Measurements from ENCODE around the gene TRMT10A.
"Not testable (repeated sequence)": the region's sequence is repeated elsewhere in the genome, so short reads cannot be mapped to it uniquely, and the experiment has no call there.

Gene TRMT10A

DNA sequence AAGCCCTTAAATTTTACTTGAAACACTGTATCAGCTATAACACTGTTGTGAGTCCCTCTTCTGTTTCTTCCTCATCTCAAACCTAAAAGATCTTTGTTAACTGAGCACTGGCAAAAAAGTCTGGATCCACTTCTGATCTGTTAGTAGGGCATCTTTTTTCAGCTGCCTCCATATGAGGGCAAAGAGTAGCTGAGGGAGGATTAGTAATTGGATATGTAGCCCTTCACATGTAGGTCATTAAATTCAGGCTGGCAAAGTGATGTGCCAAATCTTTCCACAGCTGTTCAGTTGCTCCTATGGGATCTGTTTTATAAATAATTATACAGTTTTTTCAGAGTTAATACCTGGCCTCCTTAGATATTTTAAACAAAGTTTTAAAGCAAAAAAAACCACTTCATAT lies 1.1 kb upstream of the TRMT10A start:
- no peak for FAIRE-seq
- no peak for DNase-seq (ENCODE audit: extremely low spot score, insufficient read length, low read depth)

DNA sequence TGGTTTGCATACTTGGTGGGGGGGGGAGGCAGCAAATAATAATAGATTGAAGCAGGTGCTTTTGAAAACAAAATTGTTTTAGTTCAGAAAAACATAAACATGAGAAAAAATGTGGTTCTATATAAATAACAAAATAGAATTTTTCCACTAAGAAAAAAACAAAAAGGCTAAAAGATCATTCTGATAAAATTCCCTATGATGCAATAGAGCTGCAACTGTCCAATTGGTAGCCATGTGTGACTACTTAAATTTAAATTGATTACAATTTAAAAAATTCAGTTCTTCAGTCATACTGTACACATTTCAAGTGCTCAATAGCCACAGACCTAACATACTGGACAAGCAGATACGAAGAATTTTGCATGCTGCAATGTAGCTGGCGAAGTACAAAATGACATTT lies 11.0 kb downstream of the TRMT10A start:
- DNase-seq (ENCODE audit: extremely low spot score, insufficient read length, low read depth): no peak
- FAIRE-seq: no peak

DNA sequence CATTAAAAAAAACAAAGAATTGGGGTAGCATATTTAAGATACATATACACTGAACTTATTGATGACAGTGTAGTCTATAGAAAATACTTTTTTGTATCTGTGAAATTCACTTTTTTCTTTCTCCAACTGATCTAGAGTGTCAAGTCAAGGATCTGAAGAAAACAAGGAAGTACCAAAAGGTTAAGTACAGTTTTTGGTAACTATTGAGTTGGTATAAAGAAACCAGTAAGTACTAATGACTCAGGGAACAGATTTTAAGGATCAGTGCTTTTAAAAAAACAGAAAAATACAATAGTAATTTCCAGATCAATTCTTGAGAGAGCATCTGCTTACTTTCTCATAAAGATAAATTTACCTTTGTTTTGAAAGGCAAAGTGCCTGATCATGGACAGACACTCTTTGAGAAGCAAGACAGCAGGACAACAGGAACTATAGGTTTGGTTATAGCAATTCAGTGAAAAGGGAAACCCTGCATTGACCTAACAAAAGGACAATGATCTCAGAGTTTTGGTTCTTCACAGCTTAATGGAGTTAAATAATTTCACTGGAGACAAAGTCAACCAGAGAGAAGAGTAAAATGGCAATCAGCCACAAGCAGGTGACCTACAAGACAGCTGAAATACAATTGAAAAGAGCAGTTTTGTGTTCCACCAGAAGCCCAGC lies 23.4 kb downstream of the TRMT10A start:
- DNase-seq (ENCODE audit: extremely low spot score, insufficient read length, low read depth) (no peak), FAIRE-seq (no peak)

DNA sequence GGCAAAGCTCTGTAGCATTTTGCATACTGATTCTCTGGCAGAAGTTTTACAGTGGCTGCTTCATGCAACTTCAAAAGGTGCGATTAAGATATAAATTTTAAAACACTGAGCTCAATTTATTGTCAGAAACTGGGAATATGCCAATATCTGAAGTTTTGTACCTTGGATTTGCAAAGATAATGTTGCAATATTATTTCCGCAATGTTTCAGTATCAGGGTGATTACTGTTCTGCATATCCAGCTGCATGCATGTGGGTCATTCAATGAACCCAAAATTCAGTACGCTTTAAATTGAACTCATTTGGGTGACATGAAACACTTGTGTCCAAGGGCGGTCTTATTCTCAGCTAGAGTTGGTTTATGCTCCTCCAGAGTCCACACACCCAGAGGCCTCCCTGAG lies 26.2 kb downstream of the TRMT10A start:
- FAIRE-seq (no peak), DNase-seq (ENCODE audit: extremely low spot score, insufficient read length, low read depth) (no peak)

DNA sequence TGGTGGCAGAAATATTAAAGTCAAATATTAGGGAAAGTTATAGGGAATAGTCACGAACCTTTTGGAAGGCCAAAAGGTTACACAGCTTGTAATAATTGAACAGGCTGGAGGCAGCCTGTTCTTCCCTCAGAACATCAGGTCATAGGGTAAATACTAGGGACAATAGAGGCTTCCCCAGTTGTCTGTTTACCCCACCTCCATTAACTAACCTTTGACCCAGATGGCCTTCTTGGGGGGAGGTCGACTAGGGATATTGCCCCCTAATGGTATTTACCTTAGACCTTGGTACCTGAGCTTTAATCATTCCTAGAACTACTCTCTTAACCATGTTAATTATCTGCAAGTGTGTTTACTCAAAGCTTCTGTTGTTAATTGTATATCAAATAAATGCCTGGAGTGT lies 27.0 kb downstream of the TRMT10A start:
- FAIRE-seq: peak; percentile 5
- no peak for DNase-seq (ENCODE audit: extremely low spot score, insufficient read length, low read depth)

DNA sequence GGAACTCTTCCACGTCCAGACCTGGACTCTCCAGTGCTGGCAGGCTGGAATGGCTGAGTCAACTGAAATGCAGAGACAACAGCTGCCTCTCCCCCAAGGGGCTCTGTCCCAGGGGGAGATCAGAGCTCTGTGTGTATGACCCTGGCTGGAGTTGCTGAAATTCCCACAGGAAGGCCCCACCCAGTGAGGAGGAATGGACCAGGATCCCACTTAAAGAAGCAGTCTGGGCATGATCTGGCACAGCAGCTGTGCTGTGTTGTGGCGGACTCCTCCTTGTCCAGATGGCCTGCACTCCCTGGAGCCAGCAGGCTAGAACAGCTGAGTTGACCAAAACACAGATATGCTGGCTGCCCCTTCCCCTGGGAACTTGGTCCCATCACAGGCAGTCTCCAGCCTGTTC lies 27.6 kb downstream of the TRMT10A start:
- no peak for FAIRE-seq
- DNase-seq (ENCODE audit: extremely low spot score, insufficient read length, low read depth): no peak

DNA sequence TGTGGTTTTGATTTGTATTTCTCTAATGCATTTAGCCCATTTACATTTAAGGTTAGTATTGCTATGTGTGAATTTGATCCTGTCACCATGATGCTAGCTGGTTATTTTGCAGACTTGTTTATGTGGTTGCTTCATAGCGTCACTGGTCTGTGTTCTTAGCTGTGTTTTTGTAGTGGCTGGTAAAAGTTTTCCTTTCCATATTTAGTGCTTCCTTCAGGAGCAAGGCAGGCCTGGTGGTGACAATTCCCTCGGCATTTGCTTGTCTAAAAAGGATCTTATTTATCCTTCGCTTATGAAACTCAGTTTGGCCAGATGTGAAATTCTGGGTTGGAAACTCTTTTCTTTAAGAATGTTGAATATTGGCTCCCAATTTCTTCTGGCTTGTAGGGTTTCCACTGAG lies 29.1 kb downstream of the TRMT10A start:
- FAIRE-seq; DNase-seq (ENCODE audit: extremely low spot score, insufficient read length, low read depth): not testable (repeated sequence)

DNA sequence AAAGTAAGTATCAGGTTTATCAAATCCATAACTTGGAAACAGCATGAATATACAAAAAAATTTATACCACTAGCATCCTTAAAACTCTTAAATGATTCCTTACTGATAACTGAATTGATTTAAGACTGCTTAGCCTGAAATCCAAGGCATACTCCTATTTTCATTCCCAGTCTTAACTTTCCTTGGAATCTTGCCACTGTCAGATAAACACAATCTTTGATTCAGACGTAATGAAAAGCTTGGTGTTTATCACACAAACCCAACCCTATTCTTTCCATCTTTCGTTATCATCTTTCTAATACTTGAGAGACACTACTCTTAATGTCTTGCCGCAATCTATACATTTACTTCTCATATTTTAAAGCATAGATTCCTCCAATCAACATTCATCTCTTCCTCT lies 33.9 kb downstream of the TRMT10A start:
- no peak for DNase-seq (ENCODE audit: extremely low spot score, insufficient read length, low read depth)
- no peak for FAIRE-seq

DNA sequence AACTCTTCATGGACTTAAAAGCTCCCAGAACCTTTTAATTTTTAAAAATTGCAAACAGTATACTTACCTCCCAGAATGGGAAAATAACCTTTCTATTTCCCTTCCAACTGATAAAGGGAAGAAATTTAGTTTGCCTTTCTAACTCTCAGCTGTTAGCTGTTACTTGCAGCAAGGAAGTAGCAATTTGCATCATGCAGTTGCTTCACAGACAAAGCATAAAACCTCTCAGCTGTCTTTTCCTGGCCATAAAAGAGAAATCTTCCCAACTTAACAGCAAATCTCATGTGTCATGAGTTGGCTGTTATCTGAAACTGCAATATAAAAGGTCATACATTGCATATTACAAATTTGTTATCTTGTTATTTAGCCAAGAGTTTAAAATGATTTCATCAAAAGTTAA lies 34.6 kb downstream of the TRMT10A start:
- DNase-seq (ENCODE audit: extremely low spot score, insufficient read length, low read depth): no peak
- no peak for FAIRE-seq

DNA sequence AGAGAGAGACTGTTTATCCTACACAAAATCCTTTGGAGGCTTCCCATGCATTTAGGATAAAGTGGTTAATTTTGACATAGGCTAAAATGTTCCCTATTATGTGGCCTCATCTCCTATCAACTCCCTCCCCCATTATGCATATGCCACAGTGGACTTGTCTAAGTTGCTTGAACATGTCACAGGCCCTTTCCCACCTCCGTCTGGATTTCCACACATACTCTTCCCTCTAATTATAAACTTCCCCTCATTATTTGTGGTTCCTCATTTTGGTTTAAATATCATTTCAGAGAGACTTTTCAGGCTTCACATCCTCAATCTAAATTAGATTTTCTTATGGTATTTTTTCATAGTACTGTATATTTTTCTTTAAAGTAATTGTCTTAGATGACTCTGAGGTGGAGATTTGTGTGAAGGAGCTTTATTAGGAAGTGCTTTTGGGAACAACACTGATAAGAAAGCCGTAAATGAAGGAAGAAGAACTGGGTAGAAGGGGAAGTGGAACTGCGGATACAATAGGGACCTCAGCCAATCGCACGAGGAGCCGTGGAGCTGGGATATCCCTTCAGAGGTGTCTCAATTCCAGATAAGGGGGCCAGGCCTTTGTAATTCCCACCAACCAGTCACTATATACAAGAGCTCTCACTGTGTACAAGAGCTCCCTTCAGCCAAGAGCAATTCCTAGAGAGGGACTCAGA lies 45.1 kb downstream of the TRMT10A start:
- DNase-seq (ENCODE audit: extremely low spot score, insufficient read length, low read depth): no peak
- no peak for FAIRE-seq

DNA sequence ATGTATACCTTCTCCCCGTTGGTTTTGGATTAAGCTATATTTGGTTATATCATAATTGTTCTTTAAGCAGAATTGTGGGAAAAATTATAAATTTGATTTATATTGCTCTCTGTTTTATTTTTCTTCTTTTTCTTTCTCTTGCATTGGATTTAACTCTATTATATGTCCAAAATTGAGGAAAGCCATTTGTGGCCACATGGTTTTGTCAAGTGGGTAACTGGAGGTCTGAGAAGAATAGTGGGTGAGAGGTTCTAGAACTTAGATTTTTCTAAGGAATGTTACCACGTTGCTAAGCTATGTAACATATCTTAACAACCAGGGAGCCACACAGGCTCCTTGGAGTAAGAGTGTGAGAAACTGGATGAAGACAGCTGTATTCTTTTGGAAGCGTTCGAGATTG lies 53.1 kb downstream of the TRMT10A start, which contains the start of gene C4orf17:
TSS of gene C4orf17 (plus strand) at position 301 of the 400 bp plus-strand sequence. CDS start 2,061 bp downstream, outside the sequence.
- FAIRE-seq (no peak), DNase-seq (ENCODE audit: extremely low spot score, insufficient read length, low read depth) (no peak)

DNA sequence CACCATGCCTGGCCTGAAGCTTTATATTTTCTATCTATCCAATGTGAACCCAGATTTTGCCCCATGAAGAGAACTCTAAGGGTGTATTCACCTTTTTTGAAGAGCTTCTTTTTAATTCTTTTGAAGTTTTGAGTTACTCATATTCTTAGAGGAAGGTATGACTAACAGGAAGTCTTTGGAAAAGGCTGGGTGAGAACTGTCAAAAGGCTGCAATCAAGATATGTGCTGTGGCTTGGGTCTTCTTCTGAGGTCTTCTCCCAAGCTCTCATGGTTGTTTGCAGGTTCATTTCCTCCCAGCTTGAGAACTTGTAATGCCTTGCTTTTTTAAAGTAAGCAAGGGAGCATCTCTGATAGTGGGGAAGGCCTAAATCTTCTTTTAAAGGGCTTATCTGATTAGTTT lies 56.1 kb downstream of the TRMT10A start:
- no peak for DNase-seq (ENCODE audit: extremely low spot score, insufficient read length, low read depth)

DNA sequence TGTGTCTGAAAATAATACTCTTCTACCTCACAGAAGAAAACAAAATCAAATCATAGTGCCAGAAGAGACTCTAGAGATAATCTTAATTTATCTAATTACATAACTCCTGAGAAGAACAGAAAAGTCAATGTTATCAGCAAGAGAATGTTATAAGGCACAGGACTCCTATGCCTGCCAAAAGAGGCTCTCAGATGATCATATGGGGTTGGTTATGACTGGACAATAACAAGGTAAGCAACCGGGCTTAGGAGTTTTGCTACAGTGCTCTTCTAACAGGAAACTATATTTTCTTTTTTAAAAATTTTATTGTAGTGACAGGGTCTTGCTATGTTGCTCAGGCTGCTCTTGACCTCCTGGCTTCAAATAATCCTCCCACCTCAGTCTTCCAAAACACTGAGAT lies 56.5 kb downstream of the TRMT10A start:
- DNase-seq (ENCODE audit: extremely low spot score, insufficient read length, low read depth) (no peak), FAIRE-seq (no peak)

More for the DNA sequence above, 56.1 kb downstream of the TRMT10A start:
- FAIRE-seq: no peak

DNA sequence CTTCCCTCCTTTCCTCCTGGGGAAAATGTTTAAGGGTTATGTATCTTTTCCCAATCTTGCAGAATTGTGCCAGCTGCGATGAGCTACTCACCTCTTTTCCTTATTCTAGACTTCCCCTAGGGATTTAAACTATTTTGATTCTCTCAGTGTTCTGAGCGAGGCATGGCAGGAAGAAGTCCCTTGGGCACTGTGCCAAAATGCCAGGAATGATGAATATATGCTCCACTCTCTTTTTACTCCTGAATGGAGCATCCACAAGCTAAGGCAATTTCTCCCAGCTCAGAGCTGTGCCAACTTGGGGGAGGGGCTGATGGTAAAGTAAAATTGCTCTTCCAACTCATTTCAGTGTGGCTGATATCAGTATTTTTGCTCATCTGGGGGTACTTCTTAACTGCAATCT lies 57.1 kb downstream of the TRMT10A start:
- DNase-seq (ENCODE audit: extremely low spot score, insufficient read length, low read depth): no peak
- no peak for FAIRE-seq

DNA sequence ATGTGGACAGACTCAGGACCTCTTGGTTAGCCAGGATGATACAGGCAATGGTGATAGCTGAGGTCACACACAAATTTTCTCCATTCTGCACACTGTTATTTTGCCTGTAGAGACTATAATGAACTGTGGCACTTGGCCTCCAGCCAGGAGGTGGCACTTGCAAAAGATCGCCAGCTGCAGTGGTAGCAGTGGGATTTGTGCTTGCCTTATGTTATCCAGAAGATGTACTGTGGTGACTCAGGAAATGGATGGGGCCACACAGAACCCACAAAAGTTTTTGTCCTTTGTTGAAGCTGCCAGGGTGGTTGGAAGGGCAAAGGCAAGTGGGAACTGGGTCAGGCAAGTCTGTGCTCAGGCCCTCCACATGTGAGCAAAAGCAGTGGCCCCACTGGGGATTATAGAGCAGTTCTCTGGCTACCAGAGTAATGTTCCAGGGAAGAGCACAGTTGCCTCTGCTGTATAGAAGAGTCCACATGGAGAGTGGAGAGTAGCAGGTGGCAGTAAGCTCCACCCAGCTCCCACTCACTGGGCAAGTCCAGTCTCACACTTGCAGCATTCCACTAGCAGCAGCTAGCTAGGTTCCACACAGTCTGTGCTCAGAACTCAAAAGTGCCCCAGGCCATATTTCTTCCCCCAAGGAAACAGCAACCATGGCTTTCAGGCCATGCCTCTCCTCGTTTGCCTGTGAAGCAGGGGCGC lies 58.9 kb downstream of the TRMT10A start:
- DNase-seq (ENCODE audit: extremely low spot score, insufficient read length, low read depth): no peak
- no peak for FAIRE-seq

Measured in GM18507 (cell line).